ENCODE results near the gene BPIFB4. TPM values are rescaled to one million over a fixed set of nuclear protein-coding genes. Genes with fewer than 3 reads are reported as not detected.
A peak's percentile ranks its signal among the peaks of the same experiment; 100 is the strongest.
"Not testable (repeated sequence)": the region's sequence is repeated elsewhere in the genome, so short reads cannot be mapped to it uniquely, and the experiment has no call there.

Gene BPIFB4
- polyA plus RNA-seq, 1 donor (not counting 4 experiments of a cell fraction or from before 2014, with no cell fraction given): not detected

GRCh38 chr20:33095249-33095648 lies 15.8 kb downstream of the BPIFB4 start:
- H3K9me1 ChIP-seq (ENCODE audit: control insufficient read depth, extremely low read depth, insufficient read depth, low read length): no peaks in the 10 kb centered on the region
- no peaks in the 10 kb centered on the region for H3K9me3 ChIP-seq (ENCODE audit: control insufficient read depth, low read depth, low read length)
- H3K27me3 ChIP-seq (ENCODE audit: control insufficient read depth, extremely low read depth, insufficient read depth, low read length): no peaks in the 10 kb centered on the region
- H3K4me2 ChIP-seq (ENCODE audit: control insufficient read depth, extremely low read depth, insufficient read depth, low read depth, low read length): no peak overlapping the region
- H3K79me2 ChIP-seq (ENCODE audit: control insufficient read depth, insufficient read depth, low read length): no peaks in the 10 kb centered on the region
- H3K27ac ChIP-seq (ENCODE audit: control insufficient read depth, insufficient read depth, low read length): no peak overlapping the region
- H3K4me3 ChIP-seq (ENCODE audit: control insufficient read depth in 2 of 3, extremely low read depth in 1 of 3, insufficient read depth in 2 of 3, low read depth in 1 of 3, low read length in 3 of 3): no peak overlapping the region
- no peak for TF ChIP-seq EZH2 (IDR thresholded peaks at IDR 0.05; ENCODE audit: low read length)
- TF ChIP-seq, protein P1, sequence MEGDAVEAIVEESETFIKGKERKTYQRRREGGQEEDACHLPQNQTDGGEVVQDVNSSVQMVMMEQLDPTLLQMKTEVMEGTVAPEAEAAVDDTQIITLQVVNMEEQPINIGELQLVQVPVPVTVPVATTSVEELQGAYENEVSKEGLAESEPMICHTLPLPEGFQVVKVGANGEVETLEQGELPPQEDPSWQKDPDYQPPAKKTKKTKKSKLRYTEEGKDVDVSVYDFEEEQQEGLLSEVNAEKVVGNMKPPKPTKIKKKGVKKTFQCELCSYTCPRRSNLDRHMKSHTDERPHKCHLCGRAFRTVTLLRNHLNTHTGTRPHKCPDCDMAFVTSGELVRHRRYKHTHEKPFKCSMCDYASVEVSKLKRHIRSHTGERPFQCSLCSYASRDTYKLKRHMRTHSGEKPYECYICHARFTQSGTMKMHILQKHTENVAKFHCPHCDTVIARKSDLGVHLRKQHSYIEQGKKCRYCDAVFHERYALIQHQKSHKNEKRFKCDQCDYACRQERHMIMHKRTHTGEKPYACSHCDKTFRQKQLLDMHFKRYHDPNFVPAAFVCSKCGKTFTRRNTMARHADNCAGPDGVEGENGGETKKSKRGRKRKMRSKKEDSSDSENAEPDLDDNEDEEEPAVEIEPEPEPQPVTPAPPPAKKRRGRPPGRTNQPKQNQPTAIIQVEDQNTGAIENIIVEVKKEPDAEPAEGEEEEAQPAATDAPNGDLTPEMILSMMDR (optimal IDR thresholded peaks at IDR 0.05 in 1 of 3, IDR thresholded peaks at IDR 0.05 in 1 of 3, conservative IDR thresholded peaks at IDR 0.05 in 1 of 3; ENCODE audit: extremely low read depth in 1 of 3, insufficient read depth in 2 of 3, low read length in 3 of 3): no peak
- no peak overlapping the region for H3K9ac ChIP-seq (ENCODE audit: control insufficient read depth, extremely low read depth, insufficient read depth, low read length)
- DNase-seq (ENCODE audit: low read depth, low spot score): no peak
- dilution Hi-C loops (cut with MboI; ENCODE audit: extremely low pct_ligation_motif_present, low sequenced_read_pairs): no loop called here
- no peak for FAIRE-seq
- no peak overlapping the region for H2AFZ ChIP-seq (ENCODE audit: control insufficient read depth, low read length)
- H3K4me1 ChIP-seq (ENCODE audit: control insufficient read depth, extremely low read depth, insufficient read depth, low read length): no peaks in the 10 kb centered on the region
- H3K36me3 ChIP-seq (ENCODE audit: control insufficient read depth in 2 of 2, extremely low read depth in 1 of 2, insufficient read depth in 2 of 2, low read length in 2 of 2): no peaks in the 10 kb centered on the region
- no peaks in the 10 kb centered on the region for H4K20me1 ChIP-seq (ENCODE audit: control insufficient read depth, extremely low read depth, insufficient read depth, low read length)

- not testable (repeated sequence) for DNase-seq (ENCODE audit: low read depth, low spot score); H3K27me3 ChIP-seq (ENCODE audit: control insufficient read depth, extremely low read depth, insufficient read depth, low read length)
Observed at GRCh38 chr20:33095902-33096584, 16.6 kb downstream of the BPIFB4 start.

More at GRCh38 chr20:33095902-33096584, 16.6 kb downstream of the BPIFB4 start:
- H3K9me3 ChIP-seq (ENCODE audit: control insufficient read depth, low read depth, low read length); H3K9me1 ChIP-seq (ENCODE audit: control insufficient read depth, extremely low read depth, insufficient read depth, low read length); FAIRE-seq; H3K36me3 ChIP-seq (ENCODE audit: control insufficient read depth in 2 of 2, extremely low read depth in 1 of 2, insufficient read depth in 2 of 2, low read length in 2 of 2); H3K9ac ChIP-seq (ENCODE audit: control insufficient read depth, extremely low read depth, insufficient read depth, low read length); H2AFZ ChIP-seq (ENCODE audit: control insufficient read depth, low read length); H3K4me1 ChIP-seq (ENCODE audit: control insufficient read depth, extremely low read depth, insufficient read depth, low read length); H3K4me3 ChIP-seq (ENCODE audit: control insufficient read depth in 2 of 3, extremely low read depth in 1 of 3, insufficient read depth in 2 of 3, low read depth in 1 of 3, low read length in 3 of 3); H3K79me2 ChIP-seq (ENCODE audit: control insufficient read depth, insufficient read depth, low read length); H3K4me2 ChIP-seq (ENCODE audit: control insufficient read depth, extremely low read depth, insufficient read depth, low read depth, low read length); H4K20me1 ChIP-seq (ENCODE audit: control insufficient read depth, extremely low read depth, insufficient read depth, low read length); H3K27ac ChIP-seq (ENCODE audit: control insufficient read depth, insufficient read depth, low read length); dilution Hi-C loops (cut with MboI; ENCODE audit: extremely low pct_ligation_motif_present, low sequenced_read_pairs): not testable (repeated sequence)
- TF ChIP-seq, protein P1 (optimal IDR thresholded peaks at IDR 0.05 in 1 of 3, IDR thresholded peaks at IDR 0.05 in 1 of 3, conservative IDR thresholded peaks at IDR 0.05 in 1 of 3; ENCODE audit: extremely low read depth in 1 of 3, insufficient read depth in 2 of 3, low read length in 3 of 3): peak; percentile 70 to 88 (median 81)
